Caco-2 (cell line): ENCODE results near the gene C1orf21. TPM values are rescaled to one million over a fixed set of nuclear protein-coding genes. Genes with fewer than 3 reads are reported as not detected.

Experiments
- BruUV-seq: library from RNA; stranded (reverse); fragments of 400-500 nt; replicated peaks from 2 replicates; lab custom pipeline; 2021; lab: Mats Ljungman, UMichigan
- CTCF ChIA-PET: fragments of 300-600 bp; sonication (Branson Sonifier 250); formaldehyde crosslinking; loops from one replicate; lab custom pipeline; 2022; ENCODE audit warnings: antibody characterized with exemption; lab: Charles Lee
- POLR2A ChIA-PET: fragments of 300-600 bp; sonication (Branson Sonifier 250); formaldehyde crosslinking; loops from one replicate; lab custom pipeline; 2022; ENCODE audit warnings: antibody characterized with exemption; lab: Charles Lee
- DNase-seq, 2 experiments: peaks; one replicate each; pipeline versions ENCODE4 v3.0.0 to v3.0.0-alpha.2; 2020 to 2022
- H3K27me3 ChIP-seq: replicated peaks from 2 replicates; pipeline ENCODE4 v1.6.0; 2011; ENCODE audit warnings: low read length; ENCODE audit not compliant: control insufficient read depth, insufficient read depth
- H3K36me3 ChIP-seq: 2 replicates; pipeline ENCODE4 v1.5.1; 2011; ENCODE audit warnings: low read length; ENCODE audit not compliant: control insufficient read depth, insufficient read depth
- H3K4me1 ChIP-seq: fragments of 250-450 bp; sonication (Bioruptor Pico); 2 replicates; pipeline ENCODE4 v1.5.1; 2020; ENCODE audit warnings: mild to moderate bottlenecking
- H3K4me3 ChIP-seq: 2 replicates; pipeline ENCODE4 v1.5.1; 2011; ENCODE audit warnings: low read depth, mild to moderate bottlenecking, control low read depth, low read length
- H3K9me3 ChIP-seq: fragments of 250-450 bp; sonication (Bioruptor Pico); 2 replicates; pipeline ENCODE4 v1.5.1; 2020; ENCODE audit warnings: mild to moderate bottlenecking, moderate library complexity
- H3K27ac Mint-ChIP-seq: one replicate; pipeline ENCODE4 v1.8.0; 2022; ENCODE audit warnings: mixed read lengths; ENCODE audit not compliant: unreplicated experiment
- H3K27me3 Mint-ChIP-seq: one replicate; pipeline ENCODE4 v1.8.0; 2022; ENCODE audit warnings: mixed read lengths; ENCODE audit not compliant: insufficient read depth, unreplicated experiment
- H3K36me3 Mint-ChIP-seq: one replicate; pipeline ENCODE4 v1.8.0; 2022; ENCODE audit warnings: mild to moderate bottlenecking, mixed read lengths; ENCODE audit not compliant: insufficient read depth, unreplicated experiment
- H3K4me1 Mint-ChIP-seq: one replicate; pipeline ENCODE4 v1.8.0; 2022; ENCODE audit warnings: low read depth, mixed read lengths; ENCODE audit not compliant: unreplicated experiment
- H3K4me3 Mint-ChIP-seq: one replicate; pipeline ENCODE4 v1.8.0; 2022; ENCODE audit warnings: mild to moderate bottlenecking, moderate library complexity, mixed read lengths; ENCODE audit not compliant: unreplicated experiment
- H3K9me3 Mint-ChIP-seq: one replicate; pipeline ENCODE4 v1.8.0; 2022; ENCODE audit warnings: mixed read lengths; ENCODE audit not compliant: unreplicated experiment
- CTCF ChIP-seq, 2 experiments: fragments of 200-600 bp in 1 of 2; IDR thresholded peaks; 1 replicate in 1 of 2; 2 replicates in 1 of 2; pipeline versions ENCODE4 v1.5.1 to v1.8.0; 2011 to 2022; ENCODE audit warnings: antibody characterized with exemption in 1 of 2, control low read depth in 1 of 2, inconsistent platforms in 1 of 2, low read depth in 1 of 2, low read length in 1 of 2, mild to moderate bottlenecking in 1 of 2, moderate library complexity in 1 of 2; ENCODE audit not compliant: insufficient read depth in 1 of 2, severe bottlenecking in 1 of 2, unreplicated experiment in 1 of 2
- intact Hi-C: fragments of 100-400 bp; cut with micrococcal nuclease; formaldehyde crosslinking; loops from one replicate; pipeline ENCODE4 v1.10.0; 2022; ENCODE audit not compliant: unreplicated experiment
- total RNA-seq: library from RNA; stranded (reverse); gene quantifications from 2 replicates; pipeline ENCODE4 v1.2.3, GENCODE V29; 2022

C1orf21 gene
- total RNA-seq, 1 experiment from 2014 or later = 0.82 TPM

GRCh38 chr1:184534690-184535089, 147.9 kb downstream of the C1orf21 start:
- DNase-seq = no peak
- no peaks in the 10 kb centered on the region for H3K4me1 ChIP-seq
- no peak overlapping the region for H3K4me3 ChIP-seq
- ChIA-PET CTCF (no interaction called here), POLR2A (no interaction called here)
- Mint-ChIP-seq H3K36me3 (no peaks in the 10 kb centered on the region), H3K4me1 (no peaks in the 10 kb centered on the region), H3K27me3 (peaks cover 15% of the 10 kb centered on the region), H3K4me3 (no peak overlapping the region), H3K9me3 (no peaks in the 10 kb centered on the region), H3K27ac (no peak overlapping the region)
- no peaks in the 10 kb centered on the region for H3K36me3 ChIP-seq
- BruUV-seq = no TSS peak
- H3K9me3 ChIP-seq = peaks cover 11% of the 10 kb centered on the region; the same call in 1 of the 2 replicates
- no peaks in the 10 kb centered on the region; the same call in 1 of the 2 replicates for H3K27me3 ChIP-seq
- intact Hi-C loops = no loop called here
- TF ChIP-seq CTCF (IDR thresholded peaks at IDR 0.05; ENCODE audit: insufficient read depth in 1 of 2, low read depth in 1 of 2, low read length in 1 of 2, severe bottlenecking in 1 of 2, unreplicated experiment in 1 of 2) = no peak

GRCh38 chr1:184535191-184535970, 148.6 kb downstream of the C1orf21 start:
- Mint-ChIP-seq H3K27me3 (peaks cover 15% of the 10 kb centered on the region), H3K4me1 (no peaks in the 10 kb centered on the region), H3K27ac (no peak overlapping the region), H3K9me3 (no peaks in the 10 kb centered on the region), H3K4me3 (no peak overlapping the region), H3K36me3 (no peaks in the 10 kb centered on the region)
- DNase-seq = no peak
- Histone ChIP-seq H3K9me3 (peaks cover 11% of the 10 kb centered on the region; the same call in 1 of the 2 replicates), H3K27me3 (no peaks in the 10 kb centered on the region; the same call in 1 of the 2 replicates), H3K36me3 (no peaks in the 10 kb centered on the region), H3K4me3 (no peak overlapping the region), H3K4me1 (no peaks in the 10 kb centered on the region)
- ChIA-PET POLR2A (no interaction called here), CTCF (interaction anchor here (0.6 kb wide), 1 partner anchor 148 kb away, joined by 5 read pairs; the partner anchor contains the start of gene C1orf21)
- intact Hi-C loops = no loop called here
- BruUV-seq = no TSS peak
- no peak for TF ChIP-seq CTCF (IDR thresholded peaks at IDR 0.05; ENCODE audit: insufficient read depth in 1 of 2, low read depth in 1 of 2, low read length in 1 of 2, severe bottlenecking in 1 of 2, unreplicated experiment in 1 of 2)

- Mint-ChIP-seq H3K9me3 (no peaks in the 10 kb centered on the region), H3K4me3 (no peak overlapping the region), H3K36me3 (no peaks in the 10 kb centered on the region), H3K27ac (no peak overlapping the region), H3K27me3 (peaks cover 12% of the 10 kb centered on the region), H3K4me1 (no peaks in the 10 kb centered on the region)
- BruUV-seq = no TSS peak
- Histone ChIP-seq H3K4me1 (no peaks in the 10 kb centered on the region), H3K27me3 (no peaks in the 10 kb centered on the region; the same call in 1 of the 2 replicates), H3K4me3 (no peak overlapping the region), H3K36me3 (no peaks in the 10 kb centered on the region), H3K9me3 (peaks cover 11% of the 10 kb centered on the region; the same call in 1 of the 2 replicates)
- ChIA-PET POLR2A (no interaction called here), CTCF (interaction anchor here (0.6 kb wide), 1 partner anchor 150 kb away, joined by 5 read pairs; the partner anchor contains the start of gene C1orf21)
- intact Hi-C loops = no loop called here
- TF ChIP-seq CTCF (IDR thresholded peaks at IDR 0.05; ENCODE audit: insufficient read depth in 1 of 2, low read depth in 1 of 2, low read length in 1 of 2, severe bottlenecking in 1 of 2, unreplicated experiment in 1 of 2) = no peak
- no peak for DNase-seq
These were observed 149.6 kb downstream of the C1orf21 start for GRCh38 chr1:184536246-184536985.
